HG03354 (cell line): ENCODE results near the gene TRNT1.

Source experiments
- ATAC-seq: cut with Tn5 transposase; IDR thresholded peaks from one replicate; pipeline ENCODE4 v1.9.1; 2021; ENCODE audit warnings: mild to moderate bottlenecking; ENCODE audit not compliant: unreplicated experiment, poor library complexity, severe bottlenecking

Gene TRNT1

GRCh38 chr3:3170998-3171397 is 44.3 kb downstream of the TRNT1 start:
- ATAC-seq: peak; percentile 67

- peak; percentile 42 for ATAC-seq
Measured at GRCh38 chr3:3172627-3173026, 45.9 kb downstream of the TRNT1 start.

GRCh38 chr3:3177861-3178497 is 51.2 kb downstream of the TRNT1 start:
- ATAC-seq: no peak

GRCh38 chr3:3178498-3179328 is 52.0 kb downstream of the TRNT1 start:
- ATAC-seq: peak; percentile 21

GRCh38 chr3:3179407-3180094 is 52.8 kb downstream of the TRNT1 start, which contains the start of gene CRBN:
Gene CRBN, minus strand, starts transcription at chr3:3179691. Its CDS starts 4 bp downstream, at chr3:3179687.
- peak; percentile 97 for ATAC-seq

GRCh38 chr3:3180456-3180855 is 53.7 kb downstream of the TRNT1 start:
- ATAC-seq: no peak

- ATAC-seq: no peak
Measured at GRCh38 chr3:3184876-3185275, 58.1 kb downstream of the TRNT1 start.

GRCh38 chr3:3189102-3189727 is 62.5 kb downstream of the TRNT1 start:
- ATAC-seq: no peak

GRCh38 chr3:3189961-3190360 is 63.2 kb downstream of the TRNT1 start:
- no peak for ATAC-seq

GRCh38 chr3:3191675-3192285 is 65.0 kb downstream of the TRNT1 start:
- no peak for ATAC-seq

GRCh38 chr3:3192286-3192675 is 65.5 kb downstream of the TRNT1 start:
- no peak for ATAC-seq

GRCh38 chr3:3194861-3195260 is 68.1 kb downstream of the TRNT1 start:
- no peak for ATAC-seq

- no peak for ATAC-seq
Measured at GRCh38 chr3:3196148-3196861, 69.6 kb downstream of the TRNT1 start.
